GM11168 (cell line): ENCODE results near the gene TTC39A.

ENCODE experiments used
- in situ Hi-C: fragments of 300-500 bp; cut with MboI; formaldehyde crosslinking; loops from one replicate; pipeline ENCODE4 v1.12.0; 2022; ENCODE audit warnings: low sequenced_read_pairs; ENCODE audit not compliant: unreplicated experiment

Gene TTC39A

DNA sequence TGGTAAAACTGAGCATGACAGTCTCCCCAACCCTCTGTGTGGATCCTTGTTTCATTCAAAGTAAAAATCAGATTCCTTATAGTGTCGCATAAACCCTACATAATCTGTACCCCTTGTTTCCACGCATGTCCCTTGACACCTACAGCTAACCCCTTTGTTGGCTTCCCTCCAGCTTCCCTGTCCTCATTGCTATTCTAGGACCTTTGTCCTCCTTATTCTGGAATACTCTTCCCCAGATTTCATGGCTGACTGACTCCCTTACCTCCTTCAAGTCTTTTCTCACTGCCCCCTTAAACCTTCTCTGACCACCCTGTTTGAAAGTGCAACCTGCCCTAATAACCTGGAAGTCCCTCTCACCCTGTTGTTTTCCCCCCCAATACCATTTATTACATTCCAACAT, 90.3 kb downstream of the TTC39A start:
- in situ Hi-C loops = no loop called here

DNA sequence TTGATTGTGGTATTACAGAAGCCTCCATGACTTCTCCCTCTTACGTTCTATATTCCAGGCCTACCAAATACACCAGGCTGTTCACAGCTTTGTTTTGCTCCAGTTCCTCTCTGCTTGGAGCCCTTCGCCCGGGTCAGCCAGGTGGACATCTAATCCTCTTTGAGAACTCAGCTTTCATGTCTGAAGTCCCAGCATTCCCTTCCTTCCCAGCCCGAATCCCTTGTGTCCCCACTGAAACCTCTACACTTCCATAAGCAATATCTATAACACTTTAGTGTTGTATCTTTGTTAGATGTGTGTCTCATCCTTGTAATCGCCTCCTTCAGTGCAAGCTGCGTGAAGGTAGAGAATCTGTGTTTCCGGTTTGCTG, 92.3 kb downstream of the TTC39A start:
- in situ Hi-C loops = no loop called here

DNA sequence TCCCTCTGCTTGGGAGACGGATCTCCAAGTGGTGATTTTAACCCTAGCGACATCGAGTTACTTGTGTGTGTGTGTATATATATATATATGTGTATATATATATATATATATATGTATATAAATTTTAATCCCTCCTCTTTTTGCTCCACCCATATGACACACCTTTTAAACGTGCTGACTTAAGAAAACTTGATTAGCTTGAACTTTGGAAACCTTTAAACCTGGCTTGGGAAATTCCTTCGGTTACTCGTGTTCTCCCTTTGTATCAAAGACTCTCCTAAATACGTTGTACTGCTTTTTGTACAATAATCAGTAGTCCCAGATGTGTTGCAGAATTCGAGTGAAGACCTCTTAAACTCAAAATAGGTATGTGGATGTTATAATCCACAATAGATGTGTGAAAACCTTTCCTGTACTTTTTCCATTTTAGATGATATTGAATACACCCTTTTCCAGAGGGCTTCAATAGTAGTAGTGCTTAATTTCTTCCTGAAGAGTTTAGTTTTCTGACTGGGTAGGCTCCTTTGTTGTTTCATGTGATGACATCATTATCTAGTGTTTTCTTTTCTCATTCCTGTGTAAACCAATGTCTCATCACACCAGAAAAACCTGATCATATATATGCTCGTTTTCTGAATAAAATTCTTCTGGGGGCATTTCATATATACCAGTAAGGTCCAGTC, 92.9 kb downstream of the TTC39A start:
- in situ Hi-C loops = no loop called here
